GM21576 (cell line): ENCODE data around the gene PLEKHJ1.
A peak's percentile ranks its signal among the peaks of the same experiment; 100 is the strongest.

Source experiments
- ATAC-seq: cut with Tn5 transposase; IDR thresholded peaks from one replicate; pipeline ENCODE4 v1.9.1; 2021; ENCODE audit warnings: mild to moderate bottlenecking, moderate library complexity; ENCODE audit not compliant: unreplicated experiment

Gene PLEKHJ1

DNA sequence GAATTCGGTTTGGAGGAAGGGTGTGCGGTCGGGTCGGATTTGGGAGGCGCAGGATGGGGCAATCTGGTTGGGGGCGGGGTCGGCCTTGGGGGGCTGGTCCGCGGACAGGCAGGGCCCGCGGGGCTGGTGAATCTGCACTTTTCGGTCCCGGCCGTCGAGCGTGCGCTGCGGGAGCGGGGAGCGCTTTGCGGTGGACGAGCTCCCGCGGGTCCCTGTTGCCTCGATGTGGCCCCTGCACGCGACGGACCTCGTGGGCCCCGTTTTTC, 34.0 kb upstream of the PLEKHJ1 start:
- ATAC-seq, result no peak

DNA sequence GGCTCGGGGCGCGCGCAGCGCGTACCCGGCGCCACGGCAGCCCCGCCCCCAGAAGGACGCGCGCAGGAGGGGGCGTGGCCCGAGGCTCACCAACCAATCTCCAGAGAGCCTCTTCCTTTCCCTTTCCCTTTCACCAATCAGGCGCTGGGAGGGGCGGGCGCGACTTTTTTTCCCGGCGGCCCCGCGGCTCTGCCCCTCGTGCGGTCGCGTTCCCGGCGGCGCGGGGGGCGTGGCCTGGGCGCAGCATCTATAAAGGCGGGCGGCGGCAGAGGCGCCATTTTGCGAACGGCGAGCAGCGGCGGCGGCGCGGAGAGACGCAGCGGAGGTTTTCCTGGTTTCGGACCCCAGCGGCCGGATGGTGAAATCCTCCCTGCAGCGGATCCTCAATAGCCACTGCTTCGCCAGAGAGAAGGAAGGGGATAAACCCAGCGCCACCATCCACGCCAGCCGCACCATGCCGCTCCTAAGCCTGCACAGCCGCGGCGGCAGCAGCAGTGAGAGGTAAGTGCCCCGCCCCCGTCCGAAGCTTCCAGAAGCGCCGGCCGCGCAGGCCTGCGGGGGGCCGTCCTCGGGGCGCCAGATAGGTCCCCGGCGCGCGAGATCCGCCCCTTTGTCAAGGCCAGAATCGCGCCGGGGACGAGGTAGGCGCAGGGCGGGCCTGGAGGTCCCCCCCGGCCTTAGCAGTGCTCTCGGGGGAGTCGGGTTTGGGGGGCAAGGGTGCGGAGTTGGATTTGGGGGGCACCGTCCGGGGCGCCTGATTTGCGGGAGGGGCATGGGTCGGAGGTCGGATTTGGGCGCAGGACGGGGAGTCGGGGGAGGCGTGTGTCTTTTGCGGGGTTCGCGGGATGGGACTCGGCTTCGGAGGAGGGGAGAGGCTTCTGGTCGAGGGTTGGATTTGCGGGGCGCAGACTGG, 33.4 kb upstream of the PLEKHJ1 start:
- peak; percentile 45 for ATAC-seq

DNA sequence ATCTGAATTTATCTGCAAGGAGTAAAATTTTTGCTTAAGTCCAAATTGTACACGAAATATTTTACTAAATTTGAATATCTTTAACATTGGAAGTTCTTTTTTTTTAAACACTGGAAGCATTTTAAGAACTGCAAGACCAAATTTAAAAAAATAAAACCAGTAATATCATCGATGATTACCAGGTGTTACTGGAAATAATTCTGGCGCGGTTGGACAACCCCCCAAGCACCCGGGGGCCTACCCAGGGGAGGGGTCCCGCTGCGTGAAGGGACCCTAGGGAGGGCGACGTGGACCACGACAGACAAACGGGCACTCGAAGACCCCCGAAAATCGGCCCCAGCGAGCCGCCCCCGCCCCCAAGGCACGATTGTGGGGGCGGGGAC, 32.7 kb upstream of the PLEKHJ1 start:
- ATAC-seq, result no peak

DNA sequence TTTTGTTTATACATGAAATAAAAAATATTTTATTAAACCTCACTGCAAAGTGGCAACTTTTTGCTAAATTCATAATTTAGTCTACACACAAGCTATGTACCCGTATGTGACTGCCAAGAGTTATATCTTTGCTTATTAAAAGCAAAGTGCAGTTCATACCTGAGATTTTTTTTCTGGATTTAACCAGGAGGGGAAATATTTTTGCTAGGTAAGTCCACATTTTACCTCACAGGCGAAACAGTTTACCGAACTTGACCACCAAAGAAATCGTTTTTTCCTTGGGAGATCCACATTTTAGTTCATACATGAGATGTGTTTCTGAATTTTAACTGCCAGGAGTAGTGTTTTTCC, 32.3 kb upstream of the PLEKHJ1 start:
- ATAC-seq, result no peak

DNA sequence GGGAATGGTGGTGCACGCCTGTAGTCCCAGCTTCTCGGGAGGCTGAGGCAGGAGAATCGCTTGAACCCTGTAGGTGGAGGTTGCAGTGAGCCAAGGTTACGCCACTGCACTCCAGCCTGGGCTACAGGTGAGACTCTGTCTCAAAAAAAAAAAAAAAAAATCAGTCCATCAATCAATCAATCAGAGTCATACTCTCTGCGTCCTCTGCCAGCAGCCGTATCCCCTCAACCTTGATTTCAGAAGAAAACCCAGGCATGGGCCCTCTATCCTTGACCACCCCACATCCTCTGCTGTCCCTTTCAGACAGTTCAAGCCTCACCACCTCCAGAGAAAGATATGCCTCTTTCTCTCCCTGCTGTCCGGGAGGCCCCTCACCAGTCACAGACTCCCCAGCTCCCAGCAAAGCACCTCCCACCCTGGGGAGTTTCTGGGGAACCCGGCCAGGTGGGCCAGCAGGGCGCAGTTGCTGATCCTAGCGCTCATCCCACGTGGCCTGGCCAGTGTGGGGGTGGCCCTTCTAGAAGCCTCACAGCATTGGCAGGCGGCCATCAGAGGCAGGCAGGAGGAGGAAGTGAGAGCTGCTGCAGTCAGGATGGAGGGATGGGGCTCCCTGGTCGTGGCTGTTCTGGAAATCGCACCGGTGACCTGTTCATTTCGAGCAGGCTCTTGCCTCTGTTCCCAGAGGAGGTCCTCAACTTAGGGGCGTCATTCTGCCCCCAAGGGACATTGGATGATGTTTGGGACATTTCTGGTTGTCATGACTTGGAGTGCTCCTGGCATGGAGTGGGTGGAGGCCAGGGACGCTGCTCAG, 30.3 kb upstream of the PLEKHJ1 start:
- no peak for ATAC-seq

DNA sequence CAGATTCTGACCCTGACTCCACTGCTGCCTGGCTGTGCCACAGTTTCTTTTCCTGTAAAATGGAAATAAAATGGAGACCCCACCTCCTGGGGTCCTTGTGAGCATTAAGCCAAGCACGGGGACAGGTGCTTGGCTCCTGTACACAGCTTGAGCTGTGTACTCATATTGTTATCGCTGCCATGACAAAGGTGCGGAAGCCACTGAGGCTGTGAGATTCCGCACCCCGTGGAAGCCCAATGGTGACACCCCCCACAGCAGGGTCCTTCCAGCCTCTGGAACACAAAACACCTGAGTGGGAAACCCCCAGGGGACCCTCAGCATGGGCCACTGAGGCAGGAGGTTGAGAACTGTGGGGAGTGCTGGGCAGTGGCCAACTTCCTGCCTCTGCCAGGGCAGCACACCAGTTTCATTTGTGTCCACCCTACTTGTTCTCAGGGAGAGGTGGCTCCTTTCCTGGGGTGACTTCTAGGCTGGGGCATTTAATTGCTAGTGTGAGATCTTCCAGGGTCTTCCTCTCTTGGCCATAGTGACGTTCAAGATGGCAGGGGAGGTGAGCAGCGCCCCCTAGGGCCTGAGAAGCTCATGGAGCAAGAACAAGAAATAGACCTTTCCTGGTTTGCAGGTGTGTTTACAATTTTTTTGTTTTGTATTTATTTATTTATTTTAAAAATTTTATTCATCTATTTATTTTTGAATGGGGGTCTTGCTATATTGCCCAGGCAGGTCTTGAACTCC, 25.5 kb upstream of the PLEKHJ1 start:
- no peak for ATAC-seq

DNA sequence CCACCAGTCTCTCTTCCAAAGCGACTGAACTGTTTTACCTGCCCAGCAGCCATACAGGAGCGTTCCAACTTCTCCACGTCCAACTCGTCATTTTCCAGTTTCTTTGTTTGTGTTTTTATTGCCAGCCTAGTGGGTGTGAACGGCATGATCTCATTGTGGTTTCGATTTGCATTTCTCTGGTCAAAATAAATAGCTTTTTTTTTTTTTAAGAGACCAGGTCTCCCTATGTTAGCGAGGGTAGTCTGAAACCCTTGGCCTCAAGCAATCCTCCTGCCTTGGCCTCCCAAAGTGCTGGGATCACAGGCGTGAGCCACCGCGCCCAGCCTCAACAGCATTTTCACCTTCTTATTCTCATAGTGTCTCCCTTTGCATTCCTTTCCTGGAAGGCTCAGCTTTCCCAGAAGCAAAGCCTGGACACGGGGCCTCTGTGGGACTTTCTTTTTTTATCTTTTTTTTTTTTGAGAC, 24.2 kb upstream of the PLEKHJ1 start:
- ATAC-seq, result no peak

DNA sequence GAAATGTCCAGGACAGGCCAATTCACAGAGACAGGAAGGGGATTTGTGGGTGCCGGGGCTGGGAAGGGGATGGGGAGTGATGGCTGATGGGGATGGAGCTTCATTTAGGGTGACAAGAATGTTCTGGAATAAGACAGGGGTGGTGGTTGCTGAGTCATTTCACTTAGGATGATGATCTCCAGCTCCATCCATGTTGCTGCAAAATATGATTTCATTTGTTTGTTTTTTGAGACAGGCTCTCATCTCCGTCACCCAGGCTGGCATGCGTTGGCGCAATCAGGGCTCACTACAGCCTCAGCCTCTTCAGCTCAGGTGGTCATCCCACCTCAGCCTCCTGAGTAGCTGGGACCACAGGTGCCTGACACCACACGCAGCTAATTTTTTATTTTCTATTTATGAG, 23.2 kb upstream of the PLEKHJ1 start:
- ATAC-seq, result no peak

DNA sequence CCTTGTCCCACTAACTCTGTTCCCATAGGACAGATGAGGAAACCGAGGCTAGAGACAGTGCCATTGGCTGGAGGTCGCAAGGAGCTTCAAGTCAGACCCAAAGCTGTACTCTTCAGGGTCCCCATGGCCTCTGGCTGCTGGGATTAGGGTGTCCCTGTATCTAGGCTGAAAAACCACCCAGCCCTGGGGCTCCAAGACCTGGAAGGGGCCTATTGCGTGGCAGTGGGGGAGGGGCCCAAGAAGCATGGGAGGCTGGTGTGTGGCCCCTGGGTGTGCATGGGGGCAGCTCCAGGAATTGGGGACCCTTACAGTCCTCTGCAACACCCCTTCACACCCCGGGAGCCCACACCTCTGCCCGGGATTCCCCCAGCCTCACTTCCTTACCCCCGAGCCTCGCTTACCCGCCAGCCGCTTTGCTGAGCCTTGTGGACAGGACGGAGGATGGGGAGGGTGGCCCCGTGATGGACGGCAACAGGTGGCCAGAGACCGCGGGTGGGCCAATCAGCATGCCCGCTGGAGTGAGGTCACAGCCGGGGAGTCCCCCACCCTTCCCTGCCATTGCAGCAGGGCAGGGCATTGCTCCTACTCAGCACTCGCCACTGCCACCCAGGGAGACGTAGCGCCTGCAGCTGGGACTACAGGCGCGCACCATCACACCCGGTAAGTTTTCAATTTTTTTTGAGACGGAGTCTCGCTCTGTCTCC, 20.0 kb upstream of the PLEKHJ1 start, which contains the start of gene JSRP1:
JSRP1 (minus strand) TSS at position 436 of the 704 bp plus-strand sequence. CDS start 1,103 bp downstream, outside the sequence.
- ATAC-seq, result no peak

DNA sequence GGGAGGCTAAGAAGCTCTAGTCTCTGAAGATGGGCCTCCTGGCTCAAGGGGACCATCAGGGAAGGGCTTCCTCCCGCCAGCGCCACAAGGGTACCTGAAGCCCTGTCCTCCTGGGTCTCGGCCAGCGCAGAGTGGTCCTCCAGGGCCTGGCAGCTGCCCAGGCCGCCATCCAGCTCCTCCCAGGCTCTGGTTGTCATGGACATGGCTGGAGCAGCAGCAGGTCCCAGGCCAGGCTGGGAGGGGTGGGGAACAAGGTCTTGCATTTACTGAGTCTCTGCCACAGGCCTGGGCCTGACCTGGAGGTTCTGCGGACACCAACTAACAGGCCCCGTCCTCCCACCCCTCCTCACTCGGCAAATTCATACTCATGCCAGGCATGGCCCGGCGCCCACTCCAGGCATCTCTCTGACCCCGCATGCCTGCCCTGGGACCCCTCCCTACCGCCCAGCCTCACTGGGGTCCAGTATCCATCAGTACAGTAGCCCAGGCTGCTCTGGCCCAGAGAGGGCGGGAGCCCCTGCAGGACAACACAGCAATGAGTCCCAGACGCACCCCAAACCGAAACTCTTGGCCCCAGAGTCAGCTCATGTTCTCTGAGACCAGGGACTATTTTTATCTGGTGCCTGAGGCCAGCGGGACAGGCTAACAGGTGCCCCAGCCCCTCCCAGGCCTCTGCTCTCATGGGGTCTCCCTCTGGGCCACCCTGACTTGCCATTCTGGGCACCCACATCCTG, 19.1 kb upstream of the PLEKHJ1 start:
- no peak for ATAC-seq

DNA sequence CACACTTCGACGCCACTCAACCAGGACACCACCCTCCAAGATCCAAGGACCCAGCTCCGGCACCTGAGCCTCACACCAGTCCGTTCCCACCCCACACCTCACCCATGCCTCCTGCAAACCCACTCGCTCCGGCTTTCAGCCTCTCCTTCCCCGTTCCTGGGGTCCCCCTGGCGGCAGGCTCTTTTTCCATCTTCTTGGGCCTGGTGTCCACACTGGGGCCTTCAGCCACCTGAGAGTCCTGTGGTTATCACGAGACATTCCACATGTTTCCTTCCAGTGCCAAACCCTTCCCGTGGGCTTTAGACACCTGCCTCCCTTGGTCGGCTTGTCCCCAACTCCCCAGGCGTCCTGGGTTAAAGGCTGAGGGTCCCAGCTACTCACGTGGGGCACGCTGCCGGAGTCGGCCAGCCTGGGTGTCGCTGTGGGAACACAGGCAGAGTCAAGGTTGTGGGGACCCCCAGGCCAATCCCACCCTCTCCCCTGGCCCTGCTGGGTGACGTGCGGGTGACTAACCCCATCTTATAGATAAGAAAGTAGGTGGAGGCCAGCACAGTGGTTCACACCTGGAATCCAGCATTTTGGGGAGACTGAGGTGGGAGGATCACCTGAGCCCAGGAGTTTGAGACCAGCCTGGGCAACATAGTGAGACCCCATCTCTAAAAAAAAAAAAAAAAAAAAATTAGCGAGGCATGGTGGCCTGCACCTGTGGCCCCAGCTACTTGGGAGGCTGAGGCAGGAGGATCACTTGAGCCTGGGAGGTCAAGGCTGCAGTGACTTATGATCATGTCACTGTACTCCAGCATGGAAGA, 18.1 kb upstream of the PLEKHJ1 start:
- no peak for ATAC-seq

DNA sequence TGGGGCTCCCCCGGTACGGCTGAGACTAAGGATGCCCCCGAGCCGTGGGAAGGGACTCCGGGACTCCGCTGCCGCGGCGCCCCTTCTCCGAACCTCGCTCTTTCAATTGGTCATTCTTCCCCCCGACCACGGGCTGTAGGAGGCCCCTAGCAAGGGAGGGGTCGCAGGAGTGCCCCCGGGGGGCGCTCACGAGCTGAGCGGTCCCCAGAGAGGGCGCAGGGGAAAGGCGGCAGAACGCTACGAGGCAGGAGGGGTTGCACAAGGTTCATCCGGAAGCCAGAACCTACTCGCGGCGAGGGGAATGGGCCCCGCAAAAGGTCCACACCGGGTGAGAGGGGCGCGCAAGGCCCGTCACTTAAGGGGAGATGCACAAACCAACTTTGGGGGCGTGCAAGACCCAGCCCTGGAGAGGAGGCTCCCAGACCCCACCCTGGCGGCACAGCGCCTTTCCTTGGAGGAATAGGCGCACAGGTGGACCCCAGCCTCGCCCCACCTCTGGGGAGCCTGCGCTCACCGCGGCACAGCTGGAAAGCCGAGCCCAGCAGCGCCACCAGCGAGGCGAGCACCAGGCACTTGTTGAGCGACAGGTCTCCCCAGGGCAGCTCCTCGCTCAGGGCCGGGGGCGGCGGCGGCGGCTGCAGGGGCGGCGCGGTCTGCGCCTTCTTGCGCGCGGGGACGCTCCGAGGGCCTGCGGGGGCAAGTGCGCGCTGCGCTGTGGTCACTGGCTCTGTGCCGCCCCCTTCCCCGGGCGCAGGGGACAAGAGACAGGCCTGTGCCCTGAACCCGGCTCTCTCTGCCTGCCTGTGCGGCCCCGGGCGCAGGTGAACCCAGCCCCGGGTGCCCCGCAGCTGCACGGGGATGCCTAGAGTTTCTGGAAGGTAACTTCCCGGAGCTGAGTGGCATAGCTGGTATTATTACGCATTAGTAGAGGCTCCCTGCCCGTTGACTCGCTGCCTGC, 17.3 kb upstream of the PLEKHJ1 start:
- ATAC-seq, result no peak

DNA sequence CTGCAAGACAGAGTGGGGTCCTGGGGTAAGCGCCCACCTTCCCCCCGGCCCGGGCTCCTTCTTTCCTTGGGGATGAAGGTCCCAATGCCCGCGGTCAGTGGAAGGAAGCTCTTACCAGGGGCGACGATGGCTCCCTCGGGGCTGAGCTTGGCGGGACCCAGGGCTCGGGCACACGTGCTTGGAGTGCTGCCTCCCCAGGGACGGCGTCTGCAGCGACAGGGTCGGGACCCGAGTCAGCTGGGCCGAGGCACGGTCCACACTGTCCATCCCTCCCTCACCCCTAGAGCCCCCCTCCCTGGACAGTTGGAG, 16.6 kb upstream of the PLEKHJ1 start:
- ATAC-seq, result no peak

DNA sequence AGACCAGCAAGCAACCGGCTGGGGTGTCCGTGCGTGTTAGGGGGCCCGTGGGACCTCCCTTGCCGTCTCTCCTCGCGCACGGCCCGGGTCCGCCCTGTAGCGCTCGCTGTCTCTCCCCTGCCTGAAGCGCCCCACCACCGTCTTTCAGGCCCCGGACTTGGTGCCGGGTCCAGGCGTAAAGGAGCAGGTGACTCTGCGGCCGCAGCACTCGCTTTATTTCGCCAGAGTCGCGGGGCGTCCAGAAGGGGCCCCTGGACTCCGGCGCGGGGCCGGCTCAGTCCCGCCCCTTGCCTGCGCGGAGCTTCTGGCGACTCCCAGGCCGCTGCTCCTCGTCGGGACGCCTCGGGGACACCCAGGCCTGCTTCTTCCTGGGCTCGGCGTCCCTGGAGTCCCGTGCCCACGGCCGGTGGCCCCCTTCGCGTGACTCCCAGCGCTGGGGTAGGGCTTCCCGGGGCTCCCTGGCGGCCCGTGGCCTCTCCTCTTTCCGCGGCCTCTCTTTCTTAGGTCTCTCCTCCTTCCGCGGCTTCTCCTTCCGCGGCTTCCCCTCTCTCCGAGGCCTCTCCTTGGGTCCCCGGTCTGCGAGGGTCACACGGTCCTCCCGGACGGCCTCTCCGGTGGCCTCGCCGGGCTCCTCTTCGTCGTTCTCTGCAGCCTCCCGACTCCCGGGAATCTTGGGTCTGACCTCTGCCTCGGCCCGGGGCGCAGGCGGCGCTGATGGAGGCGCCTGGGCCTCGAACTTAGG, 16.1 kb upstream of the PLEKHJ1 start:
- no peak for ATAC-seq

DNA sequence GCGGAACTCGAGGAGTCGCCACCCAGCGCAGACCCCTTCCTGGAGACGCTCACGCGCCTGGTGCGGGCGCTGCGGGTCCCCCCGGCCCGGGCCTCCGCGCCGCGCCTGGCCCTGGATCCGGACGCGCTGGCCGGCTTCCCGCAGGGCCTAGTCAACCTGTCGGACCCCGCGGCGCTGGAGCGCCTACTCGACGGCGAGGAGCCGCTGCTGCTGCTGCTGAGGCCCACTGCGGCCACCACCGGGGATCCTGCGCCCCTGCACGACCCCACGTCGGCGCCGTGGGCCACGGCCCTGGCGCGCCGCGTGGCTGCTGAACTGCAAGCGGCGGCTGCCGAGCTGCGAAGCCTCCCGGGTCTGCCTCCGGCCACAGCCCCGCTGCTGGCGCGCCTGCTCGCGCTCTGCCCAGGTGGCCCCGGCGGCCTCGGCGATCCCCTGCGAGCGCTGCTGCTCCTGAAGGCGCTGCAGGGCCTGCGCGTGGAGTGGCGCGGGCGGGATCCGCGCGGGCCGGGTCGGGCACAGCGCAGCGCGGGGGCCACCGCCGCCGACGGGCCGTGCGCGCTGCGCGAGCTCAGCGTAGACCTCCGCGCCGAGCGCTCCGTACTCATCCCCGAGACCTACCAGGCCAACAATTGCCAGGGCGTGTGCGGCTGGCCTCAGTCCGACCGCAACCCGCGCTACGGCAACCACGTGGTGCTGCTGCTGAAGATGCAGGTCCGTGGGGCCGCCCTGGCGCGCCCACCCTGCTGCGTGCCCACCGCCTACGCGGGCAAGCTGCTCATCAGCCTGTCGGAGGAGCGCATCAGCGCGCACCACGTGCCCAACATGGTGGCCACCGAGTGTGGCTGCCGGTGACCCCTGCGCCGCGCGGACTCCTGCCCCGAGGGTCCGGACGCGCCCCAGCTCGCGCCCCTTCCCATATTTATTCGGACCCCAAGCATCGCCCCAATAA, 15.3 kb upstream of the PLEKHJ1 start:
- no peak for ATAC-seq

DNA sequence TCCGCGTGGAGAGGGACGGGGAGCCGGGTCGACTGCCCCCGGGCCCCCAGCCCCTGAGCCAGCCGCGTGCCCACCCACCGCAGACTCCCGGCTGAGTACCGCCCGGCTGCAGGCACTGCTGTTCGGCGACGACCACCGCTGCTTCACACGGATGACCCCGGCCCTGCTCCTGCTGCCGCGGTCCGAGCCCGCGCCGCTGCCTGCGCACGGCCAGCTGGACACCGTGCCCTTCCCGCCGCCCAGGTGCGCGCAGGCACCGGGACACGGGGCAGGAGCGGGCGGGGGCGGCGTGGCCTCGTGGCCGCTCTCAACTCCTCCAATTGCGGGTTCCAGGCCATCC, 14.6 kb upstream of the PLEKHJ1 start:
- ATAC-seq, result no peak
